ENCODE measurements around the gene ANKS6. TPM values are rescaled to one million over a fixed set of nuclear protein-coding genes. Genes with fewer than 3 reads are reported as not detected.

The ANKS6 gene
- total RNA-seq, 2 experiments from 2014 or later = 16.6 to 16.9 TPM

GRCh38 chr9:98751210-98751609, 45.1 kb downstream of the ANKS6 start:
- Mint-ChIP-seq H3K9me3 (no peaks in the 10 kb centered on the region), H3K27ac (no peak overlapping the region), H3K4me3 (no peak overlapping the region), H3K27me3 (no peaks in the 10 kb centered on the region), H3K4me1 (ENCODE audit: low read depth) (no peaks in the 10 kb centered on the region), H3K36me3 (ENCODE audit: low read depth) (peaks cover 42% of the 10 kb centered on the region)
- DNase-seq (no peak), ATAC-seq (no peak)
- ChIA-PET POLR2A (no interaction called here), CTCF (no interaction called here)
- TF ChIP-seq CTCF (IDR thresholded peaks at IDR 0.05) = no peak
- intact Hi-C loops (cut with micrococcal nuclease) = no loop called here

DNA sequence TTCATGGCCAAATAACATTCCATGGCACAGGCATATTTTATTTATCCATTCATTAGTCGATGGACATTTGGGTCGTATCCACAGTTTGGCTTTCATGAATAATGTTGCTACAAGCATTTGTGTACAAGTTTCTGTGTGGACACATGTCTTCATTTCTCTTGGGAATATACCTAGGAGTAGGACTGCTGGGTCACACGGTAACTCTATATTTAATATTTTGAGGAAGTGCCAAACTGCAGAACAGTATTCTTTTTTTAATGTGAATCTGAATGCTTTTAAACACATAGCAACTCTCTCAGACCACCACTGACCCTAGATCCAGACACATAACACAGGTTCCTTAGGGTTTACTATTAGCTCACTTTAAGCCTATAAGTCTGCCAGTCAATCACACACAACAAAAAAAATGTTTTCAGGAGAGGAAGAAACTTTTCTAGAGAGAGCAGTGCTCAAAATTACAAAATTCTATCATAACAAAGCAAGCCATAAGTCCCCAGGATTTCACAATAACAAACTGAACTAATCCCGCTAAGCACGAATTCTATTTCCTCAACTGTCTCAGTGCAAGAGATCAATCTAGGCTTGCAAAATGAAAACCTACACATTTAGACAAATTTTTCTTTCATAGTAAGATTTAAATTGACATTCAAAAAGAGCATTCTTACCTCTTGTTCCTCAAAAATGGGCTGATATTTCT, 45.8 kb downstream of the ANKS6 start:
- DNase-seq (no peak), ATAC-seq (no peak)
- Mint-ChIP-seq H3K9me3 (no peaks in the 10 kb centered on the region), H3K27me3 (no peaks in the 10 kb centered on the region), H3K36me3 (ENCODE audit: low read depth) (peaks cover 41% of the 10 kb centered on the region), H3K4me1 (ENCODE audit: low read depth) (no peaks in the 10 kb centered on the region), H3K27ac (no peak overlapping the region), H3K4me3 (no peak overlapping the region)
- CTCF ChIA-PET = interaction anchor here (1.8 kb wide), 1 partner anchor 25 kb away, joined by 10 read pairs; no protein-coding TSS in a partner anchor
- POLR2A ChIA-PET = no interaction called here
- TF ChIP-seq CTCF (IDR thresholded peaks at IDR 0.05) = no peak
- intact Hi-C loops (cut with micrococcal nuclease) = no loop called here

DNA sequence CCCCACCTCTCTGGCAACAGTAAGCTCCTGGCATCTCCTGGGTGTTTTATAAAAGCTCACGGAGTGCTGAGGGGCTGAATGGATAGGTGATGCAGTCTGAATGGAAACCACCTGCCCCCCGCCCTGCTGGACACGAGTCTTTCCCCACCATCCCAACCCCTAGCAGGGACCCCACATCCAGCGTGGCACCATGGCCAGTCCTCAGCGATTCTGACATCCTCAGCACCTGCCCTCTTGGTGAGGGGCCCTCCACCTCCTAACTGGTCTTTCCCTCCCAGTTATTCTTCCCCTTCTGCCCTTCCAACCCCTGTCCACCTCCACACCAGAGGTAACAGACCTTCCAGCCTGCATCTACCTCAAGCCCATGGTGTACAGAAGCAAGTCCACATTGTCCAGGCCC, 48.9 kb downstream of the ANKS6 start:
- peaks cover 32% of the 10 kb centered on the region for H3K36me3 Mint-ChIP-seq (ENCODE audit: low read depth)
- no peaks in the 10 kb centered on the region for H3K27me3 Mint-ChIP-seq
- intact Hi-C loops (cut with micrococcal nuclease) = no loop called here
- no peaks in the 10 kb centered on the region for H3K4me1 Mint-ChIP-seq (ENCODE audit: low read depth)
- ChIA-PET POLR2A (no interaction called here), CTCF (no interaction called here)
- TF ChIP-seq CTCF (IDR thresholded peaks at IDR 0.05) = no peak
- H3K27ac Mint-ChIP-seq = no peak overlapping the region
- ATAC-seq = no peak
- H3K9me3 Mint-ChIP-seq = no peaks in the 10 kb centered on the region
- H3K4me3 Mint-ChIP-seq = no peak overlapping the region
- DNase-seq = no peak

- H3K9me3 Mint-ChIP-seq = no peaks in the 10 kb centered on the region
- ATAC-seq = no peak
- peaks cover 24% of the 10 kb centered on the region for H3K36me3 Mint-ChIP-seq (ENCODE audit: low read depth)
- intact Hi-C loops (cut with micrococcal nuclease) = no loop called here
- ChIA-PET POLR2A (no interaction called here), CTCF (interaction anchor here (0.8 to 1.0 kb wide), 2 partner anchors 9 to 30 kb away, joined by 4 to 5 read pairs; no protein-coding TSS in a partner anchor)
- no peak for DNase-seq
- TF ChIP-seq CTCF (IDR thresholded peaks at IDR 0.05) = no peak
- no peak overlapping the region for H3K27ac Mint-ChIP-seq
- no peaks in the 10 kb centered on the region for H3K27me3 Mint-ChIP-seq
- H3K4me3 Mint-ChIP-seq = no peak overlapping the region
- no peaks in the 10 kb centered on the region for H3K4me1 Mint-ChIP-seq (ENCODE audit: low read depth)
Measured at GRCh38 chr9:98745470-98745869, 50.9 kb downstream of the ANKS6 start.

GRCh38 chr9:98743818-98744611, 52.3 kb downstream of the ANKS6 start:
- H3K27me3 Mint-ChIP-seq = no peaks in the 10 kb centered on the region
- CTCF ChIA-PET = no interaction called here
- H3K36me3 Mint-ChIP-seq (ENCODE audit: low read depth) = peaks cover 23% of the 10 kb centered on the region
- intact Hi-C loops (cut with micrococcal nuclease) = no loop called here
- H3K4me3 Mint-ChIP-seq = no peak overlapping the region
- no peaks in the 10 kb centered on the region for H3K4me1 Mint-ChIP-seq (ENCODE audit: low read depth)
- no peak for TF ChIP-seq CTCF (IDR thresholded peaks at IDR 0.05)
- DNase-seq = no peak
- POLR2A ChIA-PET = no interaction called here
- ATAC-seq = no peak
- H3K9me3 Mint-ChIP-seq = peaks cover 4% of the 10 kb centered on the region
- no peak overlapping the region for H3K27ac Mint-ChIP-seq
